CD4-positive, alpha-beta T cell treated with Interleukin-6 at 100 ng/mL for 8 hours (primary cell): ENCODE data around the gene DNM1.
"Not testable (repeated sequence)": the region's sequence is repeated elsewhere in the genome, so short reads cannot be mapped to it uniquely, and the experiment has no call there.

Experiments used
- DNase-seq: peaks from one replicate; pipeline ENCODE4 v3.0.0-alpha.2; 2020; ENCODE audit warnings: mixed read lengths, low spot score

Gene DNM1

GRCh38 chr9:128276574-128277270 is 73.5 kb downstream of the DNM1 start:
- DNase-seq: no peak

GRCh38 chr9:128279088-128280073 is 76.2 kb downstream of the DNM1 start:
- DNase-seq: not testable (repeated sequence)

GRCh38 chr9:128280084-128280622 is 77.0 kb downstream of the DNM1 start:
- DNase-seq: no peak

GRCh38 chr9:128282500-128282899 is 79.3 kb downstream of the DNM1 start:
- DNase-seq: no peak

- no peak for DNase-seq
These were observed 82.0 kb downstream of the DNM1 start for GRCh38 chr9:128285033-128285784.

GRCh38 chr9:128286440-128286839 is 83.3 kb downstream of the DNM1 start:
- no peak for DNase-seq

- no peak for DNase-seq
These were observed 85.3 kb downstream of the DNM1 start for GRCh38 chr9:128288273-128289004.

- DNase-seq: no peak
These were observed 88.8 kb downstream of the DNM1 start for GRCh38 chr9:128292009-128292408.

- no peak for DNase-seq
These were observed 89.9 kb downstream of the DNM1 start for GRCh38 chr9:128293091-128293490.

GRCh38 chr9:128294142-128294541 is 91.0 kb downstream of the DNM1 start:
- DNase-seq: no peak

GRCh38 chr9:128296340-128297220 is 93.4 kb downstream of the DNM1 start:
- DNase-seq: no peak

GRCh38 chr9:128297221-128297773 is 94.1 kb downstream of the DNM1 start:
- no peak for DNase-seq

GRCh38 chr9:128298535-128299482 is 95.6 kb downstream of the DNM1 start:
- DNase-seq: no peak

GRCh38 chr9:128304136-128304970 is 101.2 kb downstream of the DNM1 start:
- no peak for DNase-seq
